NB4 (cell line): ENCODE data around the gene DENND10.

Source experiments
- MYC ChIP-seq: IDR thresholded peaks from 2 replicates; pipeline ENCODE4 v1.6.1; 2011; ENCODE audit warnings: low read depth, low read length
- TF ChIP-seq, protein P1 (sequence below): IDR thresholded peaks from one replicate; pipeline ENCODE4 v1.5.1; 2012; ENCODE audit warnings: low read depth, low read length
- TF ChIP-seq, protein P2 (sequence below): IDR thresholded peaks from 2 replicates; pipeline ENCODE4 v1.6.1; 2011; ENCODE audit warnings: low read depth, low read length

DNA sequence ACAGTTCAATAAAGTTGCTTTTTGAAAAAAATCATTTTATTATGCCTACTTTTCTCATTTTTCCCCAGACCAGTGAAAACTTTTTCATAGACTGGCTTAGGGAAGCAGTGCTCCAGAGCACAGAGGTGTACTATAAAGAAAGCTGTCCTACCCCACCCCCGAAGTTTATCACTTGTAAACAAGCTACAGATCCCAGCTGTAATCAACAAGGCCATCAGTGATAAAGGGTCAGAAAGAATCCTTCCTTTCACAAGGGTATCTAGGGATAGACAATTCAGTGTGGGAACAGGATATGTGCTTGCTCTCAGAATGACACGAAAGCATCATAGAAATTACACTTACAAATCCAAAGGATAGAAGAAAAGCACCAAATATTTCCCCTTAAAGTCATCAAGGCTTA lies 70.2 kb downstream of the DENND10 start:
- TF ChIP-seq, protein P1, sequence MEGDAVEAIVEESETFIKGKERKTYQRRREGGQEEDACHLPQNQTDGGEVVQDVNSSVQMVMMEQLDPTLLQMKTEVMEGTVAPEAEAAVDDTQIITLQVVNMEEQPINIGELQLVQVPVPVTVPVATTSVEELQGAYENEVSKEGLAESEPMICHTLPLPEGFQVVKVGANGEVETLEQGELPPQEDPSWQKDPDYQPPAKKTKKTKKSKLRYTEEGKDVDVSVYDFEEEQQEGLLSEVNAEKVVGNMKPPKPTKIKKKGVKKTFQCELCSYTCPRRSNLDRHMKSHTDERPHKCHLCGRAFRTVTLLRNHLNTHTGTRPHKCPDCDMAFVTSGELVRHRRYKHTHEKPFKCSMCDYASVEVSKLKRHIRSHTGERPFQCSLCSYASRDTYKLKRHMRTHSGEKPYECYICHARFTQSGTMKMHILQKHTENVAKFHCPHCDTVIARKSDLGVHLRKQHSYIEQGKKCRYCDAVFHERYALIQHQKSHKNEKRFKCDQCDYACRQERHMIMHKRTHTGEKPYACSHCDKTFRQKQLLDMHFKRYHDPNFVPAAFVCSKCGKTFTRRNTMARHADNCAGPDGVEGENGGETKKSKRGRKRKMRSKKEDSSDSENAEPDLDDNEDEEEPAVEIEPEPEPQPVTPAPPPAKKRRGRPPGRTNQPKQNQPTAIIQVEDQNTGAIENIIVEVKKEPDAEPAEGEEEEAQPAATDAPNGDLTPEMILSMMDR: no peak
- TF ChIP-seq, protein P2, sequence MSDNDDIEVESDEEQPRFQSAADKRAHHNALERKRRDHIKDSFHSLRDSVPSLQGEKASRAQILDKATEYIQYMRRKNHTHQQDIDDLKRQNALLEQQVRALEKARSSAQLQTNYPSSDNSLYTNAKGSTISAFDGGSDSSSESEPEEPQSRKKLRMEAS: no peak
- TF ChIP-seq MYC: no peak
